ENCODE results near the gene ZNF653. TPM values are rescaled to one million over a fixed set of nuclear protein-coding genes. Genes with fewer than 3 reads are reported as not detected.

The ZNF653 gene
- 4.5 to 6.4 TPM (median 5.0 TPM) in 5 replicates for total RNA-seq (2022; extraction: Qiagen RNA extraction)

GRCh38 chr19:11505504-11506100 lies at the start of gene ZNF653:
TSS of gene ZNF653 (minus strand) at chr19:11505839. CDS start at chr19:11505786, 53 bp downstream.

GRCh38 chr19:11538232-11539036 lies 32.8 kb upstream of the ZNF653 start, which contains the start of gene CNN1:
TSS of gene CNN1 (plus strand) at chr19:11538851. CDS start at chr19:11538928, 77 bp downstream.

GRCh38 chr19:11528551-11529341 lies 23.1 kb upstream of the ZNF653 start, which contains the start of gene ECSIT:
TSS of gene ECSIT (minus strand) at chr19:11529134. CDS start at chr19:11519170, 9,964 bp downstream.

GRCh38 chr19:11480715-11481533 lies 24.7 kb downstream of the ZNF653 start, which contains the start of gene ELAVL3:
TSS of gene ELAVL3 (minus strand) at chr19:11481046. CDS start at chr19:11480608, 438 bp downstream.

DNA sequence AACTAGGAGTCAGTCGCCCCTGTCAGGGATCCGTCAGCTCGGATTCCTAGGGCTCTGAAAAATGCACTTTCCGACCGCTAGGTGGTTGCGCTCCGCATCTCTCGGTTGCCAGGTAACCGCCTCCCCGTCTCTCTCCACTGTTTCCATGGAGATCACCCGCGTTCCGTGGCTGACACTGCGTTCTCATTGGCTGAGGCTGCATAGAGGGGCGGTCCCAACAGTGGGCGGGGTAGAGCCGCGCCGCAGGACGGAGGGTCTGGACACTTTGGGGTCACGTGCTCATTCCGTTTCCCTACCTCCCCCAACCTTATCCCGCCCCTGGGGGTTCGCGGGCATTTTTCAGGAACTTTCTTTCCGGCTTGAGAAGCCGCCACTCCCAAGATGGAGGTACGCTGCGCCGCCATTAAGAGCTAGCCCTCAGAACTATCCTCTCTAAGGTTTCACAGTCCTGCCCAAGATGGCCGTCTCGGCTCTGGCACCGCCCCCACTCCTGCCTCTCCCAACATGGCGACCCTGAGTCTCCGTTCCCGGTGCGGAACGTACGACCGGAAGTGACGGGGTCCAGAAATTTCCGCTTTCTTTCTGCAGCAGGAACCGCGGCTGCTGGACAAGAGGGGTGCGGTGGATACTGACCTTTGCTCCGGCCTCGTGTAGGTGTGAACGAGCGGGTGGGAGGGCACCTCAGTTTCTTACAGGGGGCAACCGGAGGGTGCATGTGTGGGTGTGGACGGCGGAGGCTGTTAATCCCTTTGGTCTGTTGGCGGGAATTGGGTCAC lies 70.4 kb downstream of the ZNF653 start, which contains the start of the genes ODAD3 and PRKCSH:
TSS of gene ODAD3 (minus strand) at position 65 of the 776 bp plus-strand sequence. CDS start 105 bp downstream, outside the sequence.
TSS of gene PRKCSH (plus strand) at position 579 of the 776 bp plus-strand sequence. CDS start 483 bp downstream, outside the sequence.

Other genes with a start within 250 kb of the ZNF653 start
- 6.0 to 12.5 TPM (median 9.2 TPM) in 5 replicates for gene DOCK6, start 243.3 kb downstream of the ZNF653 start, total RNA-seq (2022; extraction: Qiagen RNA extraction)
- not detected in 5 replicates for gene TSPAN16, start 209.7 kb downstream of the ZNF653 start, total RNA-seq (2022; extraction: Qiagen RNA extraction)
- gene RAB3D, start 166.2 kb downstream of the ZNF653 start, total RNA-seq (2022; extraction: Qiagen RNA extraction), result 3.5 to 4.2 TPM (median 3.7 TPM) in 5 replicates
- 96.1 to 136 TPM (median 106 TPM) in 5 replicates for gene TMEM205, start 159.6 kb downstream of the ZNF653 start, total RNA-seq (2022; extraction: Qiagen RNA extraction)
- gene CCDC159, start 159.3 kb downstream of the ZNF653 start, total RNA-seq (2022; extraction: Qiagen RNA extraction), result 4.6 to 6.0 TPM (median 5.4 TPM) in 5 replicates
- 7.1 to 10.7 TPM (median 9.4 TPM) in 5 replicates for gene PLPPR2, start 150.4 kb downstream of the ZNF653 start, total RNA-seq (2022; extraction: Qiagen RNA extraction)
- gene SWSAP1, start 131.2 kb downstream of the ZNF653 start, total RNA-seq (2022; extraction: Qiagen RNA extraction), result 1.8 to 2.5 TPM (median 2.0 TPM) in 5 replicates
- gene EPOR, start 121.5 kb downstream of the ZNF653 start, total RNA-seq (2022; extraction: Qiagen RNA extraction), result 3.1 to 5.0 TPM (median 4.6 TPM) in 5 replicates
- gene RGL3, start 86.5 kb downstream of the ZNF653 start, total RNA-seq (2022; extraction: Qiagen RNA extraction), result 1.1 to 3.0 TPM (median 1.7 TPM) in 5 replicates
- gene ODAD3, start 70.7 kb downstream of the ZNF653 start, total RNA-seq (2022; extraction: Qiagen RNA extraction), result 0.49 to 1.6 TPM (median 1.1 TPM) in 5 replicates
- 242 to 258 TPM (median 251 TPM) in 5 replicates for gene PRKCSH, start 70.2 kb downstream of the ZNF653 start, total RNA-seq (2022; extraction: Qiagen RNA extraction)
- 0.09 to 0.21 TPM (median 0.15 TPM) in 4 of 5 replicates, not detected in the other for gene ELAVL3, start 24.8 kb downstream of the ZNF653 start, total RNA-seq (2022; extraction: Qiagen RNA extraction)
- gene ECSIT, start 23.3 kb upstream of the ZNF653 start, total RNA-seq (2022; extraction: Qiagen RNA extraction), result 23.8 to 32.3 TPM (median 31.6 TPM) in 5 replicates
- 0.31 to 0.77 TPM (median 0.39 TPM) in 5 replicates for gene CNN1, start 33.0 kb upstream of the ZNF653 start, total RNA-seq (2022; extraction: Qiagen RNA extraction)
- 94.7 to 120 TPM (median 95.7 TPM) in 5 replicates for gene ELOF1, start 53.4 kb upstream of the ZNF653 start, total RNA-seq (2022; extraction: Qiagen RNA extraction)
- 0.16 to 0.72 TPM (median 0.28 TPM) in 3 of 5 replicates, not detected in the others for gene ACP5, start 71.8 kb upstream of the ZNF653 start, total RNA-seq (2022; extraction: Qiagen RNA extraction)
- 2.8 to 4.9 TPM (median 3.9 TPM) in 5 replicates for gene ZNF627, start 91.6 kb upstream of the ZNF653 start, total RNA-seq (2022; extraction: Qiagen RNA extraction)
- 1.5 to 3.6 TPM (median 2.9 TPM) in 5 replicates for gene ZNF823, start 233.1 kb upstream of the ZNF653 start, total RNA-seq (2022; extraction: Qiagen RNA extraction)

Measured in A549 treated with Mapracorat at 1 μM for 4 hours (cell line).